K562 (cell line): ENCODE data around the gene RIT2. TPM values are rescaled to one million over a fixed set of nuclear protein-coding genes. Genes with fewer than 3 reads are reported as not detected.

Source experiments
- ATAC-seq: fragments of 200-7000 bp; cut with Tn5 transposase; 3 replicates; pipeline ENCODE4 v1.9.1; 2020; ENCODE audit warnings: moderate library complexity
- BruUV-seq: library from RNA; stranded (reverse); fragments of 400-500 nt; replicated peaks from 2 replicates; lab custom pipeline; 2021; lab: Mats Ljungman, UMichigan
- CTCF ChIA-PET: fragments of 300-600 bp; formaldehyde crosslinking; extraction: SDS; loops from one replicate; lab custom pipeline; 2021; ENCODE audit warnings: low intra/inter-chr PET ratio; lab: Yijun Ruan, JAX
- POLR2A ChIA-PET: fragments of 300-600, 350-650 bp; sonication (Branson Sonifier 250); formaldehyde crosslinking; extraction: SDS; loops from one replicate; lab custom pipeline; 2021; ENCODE audit warnings: antibody characterized with exemption, inconsistent platforms; lab: Yijun Ruan, JAX
- DNase-seq, 4 experiments: peaks; one replicate each; pipeline versions ENCODE4 v3.0.0 to v3.0.0-alpha.2; 2011 to 2018; ENCODE audit warnings: low spot score in 3 of 4, mixed read lengths in 3 of 4; ENCODE audit errors: extremely low read depth in 1 of 4
- FAIRE-seq: peaks from 2 replicates; lab custom pipeline; 2011; peaks lifted over from hg19 to GRCh38; lab: Jason Lieb, UNC
- H2AFZ ChIP-seq: 2 replicates; pipeline ENCODE4 v1.6.0; 2011; ENCODE audit warnings: low read depth, low read length, control low read depth, inconsistent platforms
- H3K27ac ChIP-seq: fragments of 200-600 bp; 3 replicates; pipeline ENCODE4 v1.8.0; 2011; ENCODE audit warnings: low read depth, mild to moderate bottlenecking, control low read depth, inconsistent platforms, low read length, moderate library complexity, mixed read lengths; ENCODE audit errors: extremely low read depth
- H3K27me3 ChIP-seq, 2 experiments: fragments of 300-600 bp in 1 of 2; 2 replicates in 1 of 2; 3 replicates in 1 of 2; pipeline versions ENCODE4 v1.6.0 to v1.8.0; 2011; ENCODE audit warnings: inconsistent platforms in 2 of 2, low read length in 2 of 2, mild to moderate bottlenecking in 1 of 2, mixed read lengths in 1 of 2, moderate library complexity in 1 of 2; ENCODE audit not compliant: control insufficient read depth in 2 of 2, insufficient read depth in 2 of 2
- H3K36me3 ChIP-seq: fragments of 300-600 bp; 3 replicates; pipeline ENCODE4 v1.8.0; 2011; ENCODE audit warnings: mild to moderate bottlenecking, low read length, inconsistent platforms; ENCODE audit not compliant: control insufficient read depth, insufficient read depth
- H3K4me1 ChIP-seq, 2 experiments: fragments of 200-600 bp in 1 of 2; replicated peaks in 1 of 2; 2 replicates in 1 of 2; 3 replicates in 1 of 2; pipeline versions ENCODE4 v1.5.1 to v1.8.0; 2011; ENCODE audit warnings: inconsistent platforms in 2 of 2, low read length in 2 of 2, mild to moderate bottlenecking in 1 of 2, mixed read lengths in 1 of 2, moderate library complexity in 1 of 2; ENCODE audit not compliant: control insufficient read depth in 2 of 2, insufficient read depth in 2 of 2
- H3K4me2 ChIP-seq: 2 replicates; pipeline ENCODE4 v1.6.1; 2011; ENCODE audit warnings: low read length, control low read depth, inconsistent platforms, mixed read lengths; ENCODE audit not compliant: insufficient read depth
- H3K4me3 ChIP-seq: fragments of 200-600 bp; sonication (generic), shearing (Covaris generic); 2 replicates; pipeline ENCODE4 v1.5.1; 2016; ENCODE audit warnings: control low read depth, inconsistent platforms
- H3K79me2 ChIP-seq: fragments of 200-600 bp; 3 replicates; pipeline ENCODE4 v1.8.0; 2011; ENCODE audit warnings: low read length, inconsistent platforms; ENCODE audit not compliant: control insufficient read depth, insufficient read depth
- H3K9ac ChIP-seq, 2 experiments: 2 replicates each; pipeline versions ENCODE4 v1.6.0 to v1.6.1; 2011; ENCODE audit warnings: low read depth in 2 of 2, low read length in 2 of 2, control low read depth in 1 of 2, inconsistent platforms in 1 of 2, mild to moderate bottlenecking in 1 of 2, mixed read lengths in 1 of 2; ENCODE audit not compliant: insufficient read depth in 1 of 2
- H3K9me1 ChIP-seq: one replicate; pipeline ENCODE4 v1.6.0; 2011; ENCODE audit warnings: inconsistent platforms, mild to moderate bottlenecking, low read length, moderate library complexity; ENCODE audit not compliant: control insufficient read depth, insufficient read depth
- H3K9me3 ChIP-seq: replicated peaks from 2 replicates; pipeline ENCODE4 v1.5.1; 2011; ENCODE audit warnings: low read depth, low read length, inconsistent platforms; ENCODE audit not compliant: control insufficient read depth, insufficient read depth
- H4K20me1 ChIP-seq: replicated peaks from 2 replicates; pipeline ENCODE4 v1.6.1; 2011; ENCODE audit warnings: low read length, inconsistent platforms, mixed read lengths; ENCODE audit not compliant: control insufficient read depth, insufficient read depth
- SOX6 ChIP-seq: fragments of 450-650 bp; IDR thresholded peaks from 2 replicates; pipeline ENCODE4 v1.6.1; 2014; ENCODE audit warnings: mild to moderate bottlenecking
- ZNF253 ChIP-seq: fragments of 250-450 bp; sonication (Bioruptor Pico); conservative IDR thresholded peaks from 2 replicates; pipeline ENCODE4 v1.6.1; 2021; ENCODE audit warnings: mild to moderate bottlenecking
- WGBS: fragments of 100-300 bp; shearing (Covaris generic); methylation state at CpG from one replicate; pipeline ENCODE4 v1.1.6; 2016; ENCODE audit warnings: low coverage, mixed read lengths; ENCODE audit not compliant: insufficient coverage; ENCODE audit errors: missing lambda C conversion rate; 5-methylcytosine and 5-hydroxymethylcytosine counted together
- in situ Hi-C: fragments of 300-500 bp; cut with MboI; formaldehyde crosslinking; loops from 4 replicates; pipeline ENCODE4 v1.15.0; 2018; ENCODE audit warnings: inconsistent platforms, mixed read lengths
- intact Hi-C: fragments of 100-400 bp; cut with micrococcal nuclease; formaldehyde crosslinking; loops from 2 replicates; pipeline ENCODE4 v1.14.2; 2022
- polyA plus RNA-seq, 8 experiments: library from polyadenylated mRNA; depleted of rRNA in 4 of 8; stranded (reverse) in 5 of 8; unstranded in 3 of 8; fragments of >200 nt; fragmentation: Nextera tagmentation in 2 of 8; fragmentation: Illumina TruSeq in 1 of 8; extraction: Ambion mirVana in 2 of 8; extraction: Trizol in 1 of 8; gene quantifications; 2 replicates each; pipeline versions ENCODE4 v1.2.1 to v1.2.3, GENCODE V29; 2011 to 2014; ENCODE audit warnings: inconsistent platforms in 1 of 8, missing spikeins in 1 of 8
- total RNA-seq, 7 experiments: library from RNA; depleted of rRNA in 6 of 7; stranded (reverse); fragments of >200 nt in 6 of 7; fragmentation: Illumina TruSeq in 2 of 7; extraction: Trizol in 2 of 7; gene quantifications; 2 replicates each; pipeline versions ENCODE4 v1.2.1 to v1.2.3, GENCODE V29; 2011 to 2021; ENCODE audit warnings: low replicate concordance in 1 of 7
- TF ChIP-seq, protein P1 (sequence below): sonication (generic); formaldehyde crosslinking; IDR thresholded peaks from 2 replicates; pipeline ENCODE4 v1.8.0; 2022; ENCODE audit warnings: mild to moderate bottlenecking, missing genetic modification reagents
- TF ChIP-seq, protein P2 (sequence below), 2 experiments: fragments of 450-650 bp; conservative IDR thresholded peaks; 2 replicates each; pipeline ENCODE4 v1.6.1; 2017; ENCODE audit warnings: mild to moderate bottlenecking in 2 of 2, moderate library complexity in 2 of 2

RIT2 gene
- total and polyA plus RNA-seq, 9 of the 15 experiments (the other 6 are each of a cell fraction or from before 2014, with no cell fraction given) = not detected

DNA sequence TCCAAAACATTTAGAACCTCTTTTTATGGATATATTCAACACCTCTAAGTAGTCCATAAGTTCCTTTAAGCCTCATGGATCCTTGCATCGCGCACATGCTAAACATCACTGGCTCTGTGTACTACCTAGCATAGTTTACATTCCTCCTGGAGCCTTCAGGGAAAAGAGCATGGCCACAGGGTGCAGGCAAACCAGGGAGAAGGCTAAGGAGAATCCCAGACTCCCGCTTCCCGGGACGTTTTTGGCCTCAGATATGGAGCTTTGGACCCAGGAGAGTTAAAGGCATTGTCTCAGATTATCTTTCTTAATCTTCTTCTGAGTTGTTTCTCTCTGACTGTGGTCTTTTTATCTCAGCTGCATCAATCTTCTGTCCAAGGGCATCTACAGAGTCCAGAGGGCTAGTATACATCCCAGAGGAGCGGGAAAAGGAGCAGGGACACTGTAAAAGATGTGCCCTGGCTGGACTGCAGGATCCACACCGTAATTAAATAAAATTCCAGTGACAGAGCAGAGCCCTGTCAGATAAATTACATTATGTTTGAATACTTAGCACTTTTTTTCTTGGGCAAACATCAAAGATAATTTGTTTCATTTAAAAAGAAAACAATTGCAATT is 36.9 kb downstream of the RIT2 start (continued):
- TF ChIP-seq, protein P1, sequence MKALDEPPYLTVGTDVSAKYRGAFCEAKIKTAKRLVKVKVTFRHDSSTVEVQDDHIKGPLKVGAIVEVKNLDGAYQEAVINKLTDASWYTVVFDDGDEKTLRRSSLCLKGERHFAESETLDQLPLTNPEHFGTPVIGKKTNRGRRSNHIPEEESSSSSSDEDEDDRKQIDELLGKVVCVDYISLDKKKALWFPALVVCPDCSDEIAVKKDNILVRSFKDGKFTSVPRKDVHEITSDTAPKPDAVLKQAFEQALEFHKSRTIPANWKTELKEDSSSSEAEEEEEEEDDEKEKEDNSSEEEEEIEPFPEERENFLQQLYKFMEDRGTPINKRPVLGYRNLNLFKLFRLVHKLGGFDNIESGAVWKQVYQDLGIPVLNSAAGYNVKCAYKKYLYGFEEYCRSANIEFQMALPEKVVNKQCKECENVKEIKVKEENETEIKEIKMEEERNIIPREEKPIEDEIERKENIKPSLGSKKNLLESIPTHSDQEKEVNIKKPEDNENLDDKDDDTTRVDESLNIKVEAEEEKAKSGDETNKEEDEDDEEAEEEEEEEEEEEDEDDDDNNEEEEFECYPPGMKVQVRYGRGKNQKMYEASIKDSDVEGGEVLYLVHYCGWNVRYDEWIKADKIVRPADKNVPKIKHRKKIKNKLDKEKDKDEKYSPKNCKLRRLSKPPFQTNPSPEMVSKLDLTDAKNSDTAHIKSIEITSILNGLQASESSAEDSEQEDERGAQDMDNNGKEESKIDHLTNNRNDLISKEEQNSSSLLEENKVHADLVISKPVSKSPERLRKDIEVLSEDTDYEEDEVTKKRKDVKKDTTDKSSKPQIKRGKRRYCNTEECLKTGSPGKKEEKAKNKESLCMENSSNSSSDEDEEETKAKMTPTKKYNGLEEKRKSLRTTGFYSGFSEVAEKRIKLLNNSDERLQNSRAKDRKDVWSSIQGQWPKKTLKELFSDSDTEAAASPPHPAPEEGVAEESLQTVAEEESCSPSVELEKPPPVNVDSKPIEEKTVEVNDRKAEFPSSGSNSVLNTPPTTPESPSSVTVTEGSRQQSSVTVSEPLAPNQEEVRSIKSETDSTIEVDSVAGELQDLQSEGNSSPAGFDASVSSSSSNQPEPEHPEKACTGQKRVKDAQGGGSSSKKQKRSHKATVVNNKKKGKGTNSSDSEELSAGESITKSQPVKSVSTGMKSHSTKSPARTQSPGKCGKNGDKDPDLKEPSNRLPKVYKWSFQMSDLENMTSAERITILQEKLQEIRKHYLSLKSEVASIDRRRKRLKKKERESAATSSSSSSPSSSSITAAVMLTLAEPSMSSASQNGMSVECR = no peak

DNA sequence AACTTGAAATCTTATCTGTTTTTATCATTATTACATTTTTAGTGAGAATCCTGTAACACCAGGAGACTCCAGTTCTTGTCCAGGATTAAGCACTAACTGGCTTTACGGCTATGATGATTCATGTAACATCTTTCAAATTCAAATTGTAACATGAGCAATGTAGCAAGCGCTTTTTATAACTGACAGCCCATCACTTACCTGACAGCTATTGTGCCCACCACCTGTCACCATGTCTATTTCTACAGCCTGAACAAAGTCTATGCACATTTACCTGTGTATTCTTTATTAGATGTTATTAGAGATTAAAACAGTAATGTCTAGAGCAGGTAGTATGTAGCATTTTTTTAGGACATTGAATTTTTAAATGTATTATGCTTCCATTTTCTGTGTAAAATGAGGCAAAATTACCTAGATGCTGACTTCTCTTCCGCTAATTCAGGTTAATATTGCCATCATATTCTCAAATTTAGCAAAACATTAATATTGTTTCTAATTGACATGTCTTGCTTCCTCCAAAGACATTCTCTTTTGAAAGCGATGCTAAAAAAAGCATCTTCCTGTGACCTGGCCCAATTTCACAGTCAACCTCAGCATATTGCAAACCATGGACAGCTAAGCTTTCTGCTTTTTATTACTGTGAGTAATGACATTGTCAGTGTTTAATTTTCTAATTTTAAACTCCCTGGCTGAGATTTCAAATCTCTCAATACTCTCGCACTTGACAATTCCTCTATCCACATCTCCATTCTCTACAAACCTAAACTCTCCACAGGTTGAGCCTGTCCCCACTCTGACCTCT is 37.8 kb downstream of the RIT2 start:
- Histone ChIP-seq H3K9me3 (no peaks in the 10 kb centered on the region), H3K4me3 (no peak overlapping the region), H3K4me1 (no peaks in the 10 kb centered on the region), H4K20me1 (no peaks in the 10 kb centered on the region), H3K79me2 (no peaks in the 10 kb centered on the region), H2AFZ (no peak overlapping the region), H3K27me3 (no peaks in the 10 kb centered on the region), H3K36me3 (no peaks in the 10 kb centered on the region), H3K9me1 (no peaks in the 10 kb centered on the region), H3K4me2 (no peak overlapping the region), H3K9ac (no peak overlapping the region), H3K27ac (no peak overlapping the region)
- intact Hi-C loops = no loop called here
- CTCF ChIA-PET = no interaction called here
- DNase-seq (no peak), FAIRE-seq (no peak), ATAC-seq (no peak)
- in situ Hi-C loops = no loop called here
- POLR2A ChIA-PET = no interaction called here
- no TSS peak for BruUV-seq
- WGBS = 2% methylated on average over 5 of the region's 5 CpGs
- no peak for TF ChIP-seq SOX6
- TF ChIP-seq, protein P2, sequence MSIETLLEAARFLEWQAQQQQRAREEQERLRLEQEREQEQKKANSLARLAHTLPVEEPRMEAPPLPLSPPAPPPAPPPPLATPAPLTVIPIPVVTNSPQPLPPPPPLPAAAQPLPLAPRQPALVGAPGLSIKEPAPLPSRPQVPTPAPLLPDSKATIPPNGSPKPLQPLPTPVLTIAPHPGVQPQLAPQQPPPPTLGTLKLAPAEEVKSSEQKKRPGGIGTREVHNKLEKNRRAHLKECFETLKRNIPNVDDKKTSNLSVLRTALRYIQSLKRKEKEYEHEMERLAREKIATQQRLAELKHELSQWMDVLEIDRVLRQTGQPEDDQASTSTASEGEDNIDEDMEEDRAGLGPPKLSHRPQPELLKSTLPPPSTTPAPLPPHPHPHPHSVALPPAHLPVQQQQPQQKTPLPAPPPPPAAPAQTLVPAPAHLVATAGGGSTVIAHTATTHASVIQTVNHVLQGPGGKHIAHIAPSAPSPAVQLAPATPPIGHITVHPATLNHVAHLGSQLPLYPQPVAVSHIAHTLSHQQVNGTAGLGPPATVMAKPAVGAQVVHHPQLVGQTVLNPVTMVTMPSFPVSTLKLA (conservative IDR thresholded peaks at IDR 0.05) = no peak
- no peak for TF ChIP-seq ZNF253 (CRISPR knock-in tag)
